Measurements from ENCODE around the gene NEFH.
"Not testable (repeated sequence)": the region's sequence is repeated elsewhere in the genome, so short reads cannot be mapped to it uniquely, and the experiment has no call there.

NEFH gene

GRCh38 chr22:29479417-29480261 lies at the start of gene NEFH:
TSS of gene NEFH (plus strand) at chr22:29480218. CDS start at chr22:29480263, 45 bp downstream.
- DNase-seq (ENCODE audit: low read depth in 2 of 2), result no peak

- DNase-seq (ENCODE audit: low read depth in 2 of 2), result no peak
Measured at GRCh38 chr22:29431986-29432385, 48.0 kb upstream of the NEFH start.

- DNase-seq (ENCODE audit: low read depth in 2 of 2), result no peak
Measured at GRCh38 chr22:29433856-29434255, 46.2 kb upstream of the NEFH start.

- no peak for DNase-seq (ENCODE audit: low read depth in 2 of 2)
Measured at GRCh38 chr22:29434288-29434687, 45.7 kb upstream of the NEFH start.

- no peak for DNase-seq (ENCODE audit: low read depth in 2 of 2)
Measured at GRCh38 chr22:29435236-29436136, 44.5 kb upstream of the NEFH start.

- DNase-seq (ENCODE audit: low read depth in 2 of 2), result not testable (repeated sequence)
Measured at GRCh38 chr22:29438283-29438682, 41.7 kb upstream of the NEFH start, which contains the start of gene RFPL1. TSS of gene RFPL1 (plus strand) at chr22:29438583.

- DNase-seq (ENCODE audit: low read depth in 2 of 2), result no peak
Measured at GRCh38 chr22:29442976-29443375, 37.0 kb upstream of the NEFH start.

- DNase-seq (ENCODE audit: low read depth in 2 of 2), result no peak
Measured at GRCh38 chr22:29443452-29443851, 36.6 kb upstream of the NEFH start.

- no peak for DNase-seq (ENCODE audit: low read depth in 2 of 2)
Measured at GRCh38 chr22:29443861-29444792, 35.9 kb upstream of the NEFH start.

GRCh38 chr22:29445508-29445907 lies 34.5 kb upstream of the NEFH start:
- DNase-seq (ENCODE audit: low read depth in 2 of 2), result no peak

GRCh38 chr22:29447906-29448305 lies 32.1 kb upstream of the NEFH start:
- no peak for DNase-seq (ENCODE audit: low read depth in 2 of 2)

- no peak for DNase-seq (ENCODE audit: low read depth in 2 of 2)
Measured at GRCh38 chr22:29449296-29449875, 30.6 kb upstream of the NEFH start.

- no peak for DNase-seq (ENCODE audit: low read depth in 2 of 2)
Measured at GRCh38 chr22:29450222-29450621, 29.8 kb upstream of the NEFH start.

GRCh38 chr22:29451863-29452262 lies 28.2 kb upstream of the NEFH start:
- no peak for DNase-seq (ENCODE audit: low read depth in 2 of 2)

- no peak for DNase-seq (ENCODE audit: low read depth in 2 of 2)
Measured at GRCh38 chr22:29454276-29454675, 25.7 kb upstream of the NEFH start.

- DNase-seq (ENCODE audit: low read depth in 2 of 2), result no peak
Measured at GRCh38 chr22:29456211-29456671, 23.8 kb upstream of the NEFH start.

GRCh38 chr22:29457730-29458129 lies 22.3 kb upstream of the NEFH start:
- DNase-seq (ENCODE audit: low read depth in 2 of 2), result no peak

- no peak for DNase-seq (ENCODE audit: low read depth in 2 of 2)
Measured at GRCh38 chr22:29458551-29458950, 21.5 kb upstream of the NEFH start.

GRCh38 chr22:29459773-29460172 lies 20.2 kb upstream of the NEFH start:
- DNase-seq (ENCODE audit: low read depth in 2 of 2), result no peak

- DNase-seq (ENCODE audit: low read depth in 2 of 2), result no peak
Measured at GRCh38 chr22:29461263-29461662, 18.8 kb upstream of the NEFH start.

GRCh38 chr22:29463629-29464028 lies 16.4 kb upstream of the NEFH start:
- DNase-seq (ENCODE audit: low read depth in 2 of 2), result no peak

Measured in stimulated activated CD4-positive, alpha-beta T cell treated with anti-CD3 and anti-CD28 coated beads, Interleukin-15, amount 100 ng/mL, for 48 hours (primary cell).